ENCODE measurements around the gene ITCH.

- TF ChIP-seq POLR2A (IDR thresholded peaks at IDR 0.05; ENCODE audit: low read depth, low read length) (no peak), SPI1 (IDR thresholded peaks at IDR 0.05; ENCODE audit: low read depth, low read length) (no peak), POLR2AphosphoS5 (IDR thresholded peaks at IDR 0.05; ENCODE audit: low read depth, low read length) (no peak), TAF1 (IDR thresholded peaks at IDR 0.05; ENCODE audit: low read depth, low read length) (no peak)
Observed at GRCh38 chr20:34374209-34374760, 11.2 kb downstream of the ITCH start.

Data from GM12891 (cell line).